ENCODE measurements around the gene DNMT3B.

The DNMT3B gene

GRCh38 chr20:32841174-32841573, 79.0 kb downstream of the DNMT3B start:
- no peak overlapping the region for H3K18ac ChIP-seq (ENCODE audit: low read depth in 1 of 2, low read length in 2 of 2)
- WGBS: 69% methylated on average over 3 of the region's 9 CpGs
- no peak overlapping the region for H2BK12ac ChIP-seq (ENCODE audit: low read length in 2 of 2)
- H2AFZ ChIP-seq (ENCODE audit: low read depth, low read length): no peak overlapping the region
- no peak overlapping the region for H4K8ac ChIP-seq (ENCODE audit: low read length)
- no peak overlapping the region for H3K4me2 ChIP-seq (ENCODE audit: low read length, poor library complexity, severe bottlenecking)
- peaks cover 44 to 82% of the 10 kb centered on the region in 2 experiments for H3K36me3 ChIP-seq (ENCODE audit: control insufficient read depth in 1 of 2, insufficient read depth in 2 of 2, low read depth in 1 of 2, low read length in 2 of 2)
- H3K14ac ChIP-seq (ENCODE audit: low read length in 2 of 2): no peak overlapping the region
- H3K4me3 ChIP-seq (ENCODE audit: insufficient read depth in 1 of 2, low read depth in 1 of 2, low read length in 2 of 2): no peak overlapping the region
- no peak for DNase-seq
- H3K9ac ChIP-seq (ENCODE audit: low read length): no peak overlapping the region
- no peaks in the 10 kb centered on the region for H3K9me3 ChIP-seq (ENCODE audit: control insufficient read depth, low read length)
- H2BK15ac ChIP-seq (ENCODE audit: low read depth, poor library complexity, severe bottlenecking): no peak overlapping the region
- H3K4ac ChIP-seq (ENCODE audit: low read depth in 1 of 2, low read length in 2 of 2): no peak overlapping the region
- H3K79me1 ChIP-seq (replicated peaks; ENCODE audit: low read length, poor library complexity, severe bottlenecking): peaks cover 40% of the 10 kb centered on the region
- no peak overlapping the region for H3K23ac ChIP-seq (ENCODE audit: low read length in 2 of 2)
- no peaks in the 10 kb centered on the region for H3K27me3 ChIP-seq (ENCODE audit: control insufficient read depth in 1 of 2, insufficient read depth in 1 of 2, low read length in 2 of 2)
- H4K91ac ChIP-seq (ENCODE audit: low read length): no peak overlapping the region
- H2BK5ac ChIP-seq (ENCODE audit: low read depth, low read length, poor library complexity, severe bottlenecking): no peak overlapping the region
- H2AK5ac ChIP-seq (ENCODE audit: low read length, severe bottlenecking): no peak overlapping the region
- peaks cover 4% of the 10 kb centered on the region for H3K4me1 ChIP-seq (ENCODE audit: control insufficient read depth, insufficient read depth, low read depth, low read length)
- H3K27ac ChIP-seq (ENCODE audit: low read length, poor library complexity, severe bottlenecking): no peak overlapping the region
- H2BK120ac ChIP-seq (ENCODE audit: low read depth, low read length): no peak overlapping the region

- H3K18ac ChIP-seq (ENCODE audit: low read depth in 1 of 2, low read length in 2 of 2): no peak overlapping the region
- H2BK12ac ChIP-seq (ENCODE audit: low read length in 2 of 2): no peak overlapping the region
- H3K27ac ChIP-seq (ENCODE audit: low read length, poor library complexity, severe bottlenecking): no peak overlapping the region
- WGBS: 85% methylated on average over 2 of the region's 2 CpGs
- no peak overlapping the region for H3K4ac ChIP-seq (ENCODE audit: low read depth in 1 of 2, low read length in 2 of 2)
- H4K8ac ChIP-seq (ENCODE audit: low read length): no peak overlapping the region
- peaks cover 45 to 82% of the 10 kb centered on the region in 2 experiments for H3K36me3 ChIP-seq (ENCODE audit: control insufficient read depth in 1 of 2, insufficient read depth in 2 of 2, low read depth in 1 of 2, low read length in 2 of 2)
- H2AK5ac ChIP-seq (ENCODE audit: low read length, severe bottlenecking): no peak overlapping the region
- H3K79me1 ChIP-seq (replicated peaks; ENCODE audit: low read length, poor library complexity, severe bottlenecking): peaks cover 38% of the 10 kb centered on the region
- no peak overlapping the region for H2BK120ac ChIP-seq (ENCODE audit: low read depth, low read length)
- no peak overlapping the region for H4K91ac ChIP-seq (ENCODE audit: low read length)
- H3K23ac ChIP-seq (ENCODE audit: low read length in 2 of 2): no peak overlapping the region
- H3K9me3 ChIP-seq (ENCODE audit: control insufficient read depth, low read length): no peaks in the 10 kb centered on the region
- no peak overlapping the region for H3K4me2 ChIP-seq (ENCODE audit: low read length, poor library complexity, severe bottlenecking)
- DNase-seq: no peak
- H2BK5ac ChIP-seq (ENCODE audit: low read depth, low read length, poor library complexity, severe bottlenecking): no peak overlapping the region
- no peak overlapping the region for H2BK15ac ChIP-seq (ENCODE audit: low read depth, poor library complexity, severe bottlenecking)
- H3K4me3 ChIP-seq (ENCODE audit: insufficient read depth in 1 of 2, low read depth in 1 of 2, low read length in 2 of 2): no peak overlapping the region
- no peak overlapping the region for H2AFZ ChIP-seq (ENCODE audit: low read depth, low read length)
- H3K9ac ChIP-seq (ENCODE audit: low read length): no peak overlapping the region
- H3K4me1 ChIP-seq (ENCODE audit: control insufficient read depth, insufficient read depth, low read depth, low read length): peaks cover 4% of the 10 kb centered on the region
- no peak overlapping the region for H3K14ac ChIP-seq (ENCODE audit: low read length in 2 of 2)
- H3K27me3 ChIP-seq (ENCODE audit: control insufficient read depth in 1 of 2, insufficient read depth in 1 of 2, low read length in 2 of 2): no peaks in the 10 kb centered on the region
These were observed 79.4 kb downstream of the DNMT3B start for GRCh38 chr20:32841632-32842031.

GRCh38 chr20:32842688-32843524, 80.7 kb downstream of the DNMT3B start:
- no peak overlapping the region for H3K4ac ChIP-seq (ENCODE audit: low read depth in 1 of 2, low read length in 2 of 2)
- H2BK12ac ChIP-seq (ENCODE audit: low read length in 2 of 2): no peak overlapping the region
- H3K4me3 ChIP-seq (ENCODE audit: insufficient read depth in 1 of 2, low read depth in 1 of 2, low read length in 2 of 2): no peak overlapping the region
- no peak overlapping the region for H2AFZ ChIP-seq (ENCODE audit: low read depth, low read length)
- 98% methylated on average over 8 of the region's 8 CpGs for WGBS
- no peaks in the 10 kb centered on the region for H3K27me3 ChIP-seq (ENCODE audit: control insufficient read depth in 1 of 2, insufficient read depth in 1 of 2, low read length in 2 of 2)
- no peak overlapping the region for H2AK5ac ChIP-seq (ENCODE audit: low read length, severe bottlenecking)
- H3K14ac ChIP-seq (ENCODE audit: low read length in 2 of 2): no peak overlapping the region
- no peak overlapping the region for H3K18ac ChIP-seq (ENCODE audit: low read depth in 1 of 2, low read length in 2 of 2)
- no peak overlapping the region for H3K27ac ChIP-seq (ENCODE audit: low read length, poor library complexity, severe bottlenecking)
- peaks cover 36% of the 10 kb centered on the region for H3K79me1 ChIP-seq (replicated peaks; ENCODE audit: low read length, poor library complexity, severe bottlenecking)
- H3K4me1 ChIP-seq (ENCODE audit: control insufficient read depth, insufficient read depth, low read depth, low read length): peaks cover 4% of the 10 kb centered on the region
- no peaks in the 10 kb centered on the region for H3K9me3 ChIP-seq (ENCODE audit: control insufficient read depth, low read length)
- no peak overlapping the region for H4K8ac ChIP-seq (ENCODE audit: low read length)
- no peak for DNase-seq
- H4K91ac ChIP-seq (ENCODE audit: low read length): no peak overlapping the region
- peaks cover 44 to 83% of the 10 kb centered on the region in 2 experiments for H3K36me3 ChIP-seq (ENCODE audit: control insufficient read depth in 1 of 2, insufficient read depth in 2 of 2, low read depth in 1 of 2, low read length in 2 of 2)
- H3K9ac ChIP-seq (ENCODE audit: low read length): no peak overlapping the region
- no peak overlapping the region for H3K23ac ChIP-seq (ENCODE audit: low read length in 2 of 2)
- no peak overlapping the region for H2BK5ac ChIP-seq (ENCODE audit: low read depth, low read length, poor library complexity, severe bottlenecking)
- H2BK15ac ChIP-seq (ENCODE audit: low read depth, poor library complexity, severe bottlenecking): no peak overlapping the region
- no peak overlapping the region for H3K4me2 ChIP-seq (ENCODE audit: low read length, poor library complexity, severe bottlenecking)
- no peak overlapping the region for H2BK120ac ChIP-seq (ENCODE audit: low read depth, low read length)

GRCh38 chr20:32845786-32846185, 83.6 kb downstream of the DNMT3B start:
- no peak overlapping the region for H3K18ac ChIP-seq (ENCODE audit: low read depth in 1 of 2, low read length in 2 of 2)
- H3K79me1 ChIP-seq (replicated peaks; ENCODE audit: low read length, poor library complexity, severe bottlenecking): peaks cover 27% of the 10 kb centered on the region
- H3K27ac ChIP-seq (ENCODE audit: low read length, poor library complexity, severe bottlenecking): no peak overlapping the region
- no peak overlapping the region for H3K9ac ChIP-seq (ENCODE audit: low read length)
- H4K8ac ChIP-seq (ENCODE audit: low read length): no peak overlapping the region
- no peak overlapping the region for H4K91ac ChIP-seq (ENCODE audit: low read length)
- no peak overlapping the region for H2BK5ac ChIP-seq (ENCODE audit: low read depth, low read length, poor library complexity, severe bottlenecking)
- H3K14ac ChIP-seq (ENCODE audit: low read length in 2 of 2): no peak overlapping the region
- peaks cover 4% of the 10 kb centered on the region for H3K4me1 ChIP-seq (ENCODE audit: control insufficient read depth, insufficient read depth, low read depth, low read length)
- H2BK12ac ChIP-seq (ENCODE audit: low read length in 2 of 2): no peak overlapping the region
- DNase-seq: no peak
- H3K4ac ChIP-seq (ENCODE audit: low read depth in 1 of 2, low read length in 2 of 2): no peak overlapping the region
- H3K23ac ChIP-seq (ENCODE audit: low read length in 2 of 2): no peak overlapping the region
- H3K4me3 ChIP-seq (ENCODE audit: insufficient read depth in 1 of 2, low read depth in 1 of 2, low read length in 2 of 2): no peak overlapping the region
- no peak overlapping the region for H2AFZ ChIP-seq (ENCODE audit: low read depth, low read length)
- no peak overlapping the region for H3K4me2 ChIP-seq (ENCODE audit: low read length, poor library complexity, severe bottlenecking)
- H3K36me3 ChIP-seq (ENCODE audit: control insufficient read depth in 1 of 2, insufficient read depth in 2 of 2, low read depth in 1 of 2, low read length in 2 of 2): peaks cover 33 to 78% of the 10 kb centered on the region in 2 experiments
- no peak overlapping the region for H2BK120ac ChIP-seq (ENCODE audit: low read depth, low read length)
- no peaks in the 10 kb centered on the region for H3K27me3 ChIP-seq (ENCODE audit: control insufficient read depth in 1 of 2, insufficient read depth in 1 of 2, low read length in 2 of 2)
- WGBS: 88% methylated on average over 2 of the region's 2 CpGs
- H2AK5ac ChIP-seq (ENCODE audit: low read length, severe bottlenecking): no peak overlapping the region
- H2BK15ac ChIP-seq (ENCODE audit: low read depth, poor library complexity, severe bottlenecking): no peak overlapping the region
- H3K9me3 ChIP-seq (ENCODE audit: control insufficient read depth, low read length): no peaks in the 10 kb centered on the region

All from mesenchymal stem cell (in vitro differentiated cells and primary cell).